GM12874 (cell line): Measurements from ENCODE around the gene MCHR1.

Source experiments
- CTCF ChIP-seq: IDR thresholded peaks from 2 replicates; pipeline ENCODE4 v1.5.1; 2011; ENCODE audit warnings: low read depth, mild to moderate bottlenecking, control low read depth, low read length, moderate library complexity; ENCODE audit not compliant: insufficient read depth

The MCHR1 gene

GRCh38 chr22:40718250-40719204, 39.2 kb downstream of the MCHR1 start:
- TF ChIP-seq CTCF: no peak

- no peak for TF ChIP-seq CTCF
Measured at GRCh38 chr22:40719599-40719998, 40.3 kb downstream of the MCHR1 start.

- no peak for TF ChIP-seq CTCF
Measured at GRCh38 chr22:40720538-40721256, 41.4 kb downstream of the MCHR1 start.

GRCh38 chr22:40721266-40721665, 42.0 kb downstream of the MCHR1 start:
- no peak for TF ChIP-seq CTCF

GRCh38 chr22:40723396-40723933, 44.2 kb downstream of the MCHR1 start:
- no peak for TF ChIP-seq CTCF

GRCh38 chr22:40726514-40726913, 47.2 kb downstream of the MCHR1 start:
- no peak for TF ChIP-seq CTCF
